BLaER1 (cell line): ENCODE data around the gene PRKG1.
A peak's percentile ranks its signal among the peaks of the same experiment; 100 is the strongest.

ENCODE experiments used
- H3K27ac ChIP-seq: shearing (Covaris generic); formaldehyde crosslinking; 2 replicates; pipeline ENCODE4 v1.8.1; 2022
- H3K27me3 ChIP-seq: shearing (Covaris generic); formaldehyde crosslinking; 2 replicates; pipeline ENCODE4 v1.8.1; 2022
- H3K36me3 ChIP-seq: shearing (Covaris generic); formaldehyde crosslinking; 2 replicates; pipeline ENCODE4 v1.8.1; 2022
- H3K4me1 ChIP-seq: shearing (Covaris generic); formaldehyde crosslinking; 2 replicates; pipeline ENCODE4 v1.8.1; 2022
- H3K4me2 ChIP-seq: shearing (Covaris generic); formaldehyde crosslinking; 2 replicates; pipeline ENCODE4 v1.8.1; 2022
- H3K4me3 ChIP-seq: shearing (Covaris generic); formaldehyde crosslinking; 2 replicates; pipeline ENCODE4 v1.8.1; 2022
- H3K9ac ChIP-seq: shearing (Covaris generic); formaldehyde crosslinking; 2 replicates; pipeline ENCODE4 v1.8.1; 2022
- H3K9me3 ChIP-seq: shearing (Covaris generic); formaldehyde crosslinking; 2 replicates; pipeline ENCODE4 v1.8.1; 2022
- H4K20me1 ChIP-seq: shearing (Covaris generic); formaldehyde crosslinking; 2 replicates; pipeline ENCODE4 v1.8.1; 2022
- Cebpa-rat ChIP-seq: shearing (Covaris generic); IDR thresholded peaks from 2 replicates; pipeline ENCODE4 v1.8.1; 2022

Gene PRKG1

GRCh38 chr10:51074238-51075028 is at the start of gene PRKG1:
PRKG1 (plus strand) TSS chr10:51074487.
- Histone ChIP-seq H3K4me2 (peak within 1 kb of the TSS; percentile 82), H3K27ac (no peak within 1 kb of the TSS), H3K4me1 (no peaks in the 10 kb centered on the region; the same call in 1 of the 2 replicates), H3K4me3 (peak within 1 kb of the TSS; percentile 64), H3K27me3 (peaks cover 30% of the 10 kb centered on the region), H4K20me1 (no peaks in the 10 kb centered on the region), H3K9ac (no peak within 1 kb of the TSS), H3K36me3 (no peaks in the 10 kb centered on the region), H3K9me3 (peaks cover 5% of the 10 kb centered on the region; the same call in 1 of the 2 replicates)
- no peak for TF ChIP-seq Cebpa-rat

- TF ChIP-seq Cebpa-rat: no peak
- H3K36me3 ChIP-seq: no peaks in the 10 kb centered on the region
- peak overlapping the region; percentile 16; the same call in 1 of the 2 replicates for H3K4me2 ChIP-seq
- peaks cover 11% of the 10 kb centered on the region for H3K4me1 ChIP-seq
- no peak overlapping the region for H3K9ac ChIP-seq
- no peaks in the 10 kb centered on the region for H4K20me1 ChIP-seq
- no peak overlapping the region for H3K4me3 ChIP-seq
- H3K9me3 ChIP-seq: no peaks in the 10 kb centered on the region
- H3K27me3 ChIP-seq: no peaks in the 10 kb centered on the region
- H3K27ac ChIP-seq: no peak overlapping the region
These were observed 45.9 kb upstream of the PRKG1 start for GRCh38 chr10:51028420-51028819.

GRCh38 chr10:51029172-51029641 is 45.1 kb upstream of the PRKG1 start:
- no peak overlapping the region for H3K9ac ChIP-seq
- peaks cover 11% of the 10 kb centered on the region for H3K4me1 ChIP-seq
- H3K27ac ChIP-seq: no peak overlapping the region
- H3K4me2 ChIP-seq: no peak overlapping the region
- H3K36me3 ChIP-seq: no peaks in the 10 kb centered on the region
- H3K9me3 ChIP-seq: no peaks in the 10 kb centered on the region
- TF ChIP-seq Cebpa-rat: no peak
- H4K20me1 ChIP-seq: no peaks in the 10 kb centered on the region
- H3K4me3 ChIP-seq: no peak overlapping the region
- H3K27me3 ChIP-seq: no peaks in the 10 kb centered on the region

- Histone ChIP-seq H3K27ac (no peak overlapping the region), H3K4me3 (no peak overlapping the region), H3K36me3 (no peaks in the 10 kb centered on the region), H3K27me3 (no peaks in the 10 kb centered on the region), H3K9me3 (no peaks in the 10 kb centered on the region), H3K4me1 (peaks cover 11% of the 10 kb centered on the region), H3K9ac (no peak overlapping the region), H3K4me2 (no peak overlapping the region), H4K20me1 (no peaks in the 10 kb centered on the region)
- TF ChIP-seq Cebpa-rat: no peak
These were observed 43.8 kb upstream of the PRKG1 start for GRCh38 chr10:51030480-51030879.

- H3K4me1 ChIP-seq: peaks cover 11% of the 10 kb centered on the region
- H3K4me2 ChIP-seq: no peak overlapping the region
- no peaks in the 10 kb centered on the region for H3K9me3 ChIP-seq
- H3K4me3 ChIP-seq: no peak overlapping the region
- no peaks in the 10 kb centered on the region for H4K20me1 ChIP-seq
- H3K36me3 ChIP-seq: no peaks in the 10 kb centered on the region
- H3K27ac ChIP-seq: no peak overlapping the region
- no peak overlapping the region for H3K9ac ChIP-seq
- TF ChIP-seq Cebpa-rat: no peak
- H3K27me3 ChIP-seq: no peaks in the 10 kb centered on the region
These were observed 42.3 kb upstream of the PRKG1 start for GRCh38 chr10:51031950-51032349.

GRCh38 chr10:51034769-51035168 is 39.5 kb upstream of the PRKG1 start:
- TF ChIP-seq Cebpa-rat: no peak
- Histone ChIP-seq H3K4me3 (no peak overlapping the region), H3K4me2 (no peak overlapping the region)

GRCh38 chr10:51035344-51035743 is 38.9 kb upstream of the PRKG1 start:
- H3K4me2 ChIP-seq: no peak overlapping the region
- no peak for TF ChIP-seq Cebpa-rat

More at GRCh38 chr10:51034769-51035168, 39.5 kb upstream of the PRKG1 start:
- Histone ChIP-seq H3K27ac (no peak overlapping the region), H3K4me1 (no peaks in the 10 kb centered on the region), H3K36me3 (no peaks in the 10 kb centered on the region), H3K9ac (no peak overlapping the region), H3K9me3 (no peaks in the 10 kb centered on the region), H3K27me3 (no peaks in the 10 kb centered on the region), H4K20me1 (no peaks in the 10 kb centered on the region)

GRCh38 chr10:51045871-51046270 is 28.4 kb upstream of the PRKG1 start:
- H4K20me1 ChIP-seq: no peaks in the 10 kb centered on the region
- H3K9me3 ChIP-seq: no peaks in the 10 kb centered on the region
- H3K9ac ChIP-seq: no peak overlapping the region
- H3K27me3 ChIP-seq: no peaks in the 10 kb centered on the region
- no peak for TF ChIP-seq Cebpa-rat
- no peak overlapping the region for H3K4me3 ChIP-seq
- H3K4me2 ChIP-seq: no peak overlapping the region
- H3K27ac ChIP-seq: no peak overlapping the region
- H3K4me1 ChIP-seq: no peaks in the 10 kb centered on the region
- no peaks in the 10 kb centered on the region for H3K36me3 ChIP-seq

More at GRCh38 chr10:51035344-51035743, 38.9 kb upstream of the PRKG1 start:
- Histone ChIP-seq H3K9me3 (no peaks in the 10 kb centered on the region), H3K4me1 (no peaks in the 10 kb centered on the region), H3K36me3 (no peaks in the 10 kb centered on the region), H4K20me1 (no peaks in the 10 kb centered on the region), H3K4me3 (no peak overlapping the region), H3K27ac (no peak overlapping the region), H3K9ac (no peak overlapping the region), H3K27me3 (no peaks in the 10 kb centered on the region)

GRCh38 chr10:51046654-51047053 is 27.6 kb upstream of the PRKG1 start:
- H3K4me2 ChIP-seq: no peak overlapping the region
- H3K9ac ChIP-seq: no peak overlapping the region
- TF ChIP-seq Cebpa-rat: no peak
- H3K36me3 ChIP-seq: no peaks in the 10 kb centered on the region
- no peaks in the 10 kb centered on the region for H3K9me3 ChIP-seq
- no peaks in the 10 kb centered on the region for H3K27me3 ChIP-seq
- no peak overlapping the region for H3K4me3 ChIP-seq
- H4K20me1 ChIP-seq: no peaks in the 10 kb centered on the region
- no peaks in the 10 kb centered on the region for H3K4me1 ChIP-seq
- no peak overlapping the region for H3K27ac ChIP-seq

- H3K9me3 ChIP-seq: no peaks in the 10 kb centered on the region
- H3K27ac ChIP-seq: no peak overlapping the region
- no peak overlapping the region for H3K9ac ChIP-seq
- no peak overlapping the region for H3K4me3 ChIP-seq
- H4K20me1 ChIP-seq: no peaks in the 10 kb centered on the region
- H3K4me1 ChIP-seq: peaks cover 2% of the 10 kb centered on the region; the same call in 1 of the 2 replicates
- no peaks in the 10 kb centered on the region for H3K27me3 ChIP-seq
- H3K4me2 ChIP-seq: no peak overlapping the region
- H3K36me3 ChIP-seq: no peaks in the 10 kb centered on the region
- no peak for TF ChIP-seq Cebpa-rat
These were observed 26.4 kb upstream of the PRKG1 start for GRCh38 chr10:51047857-51048256.
